Measurements from ENCODE around the gene TYW1.
"Not testable (repeated sequence)": the region's sequence is repeated elsewhere in the genome, so short reads cannot be mapped to it uniquely, and the experiment has no call there.

DNA sequence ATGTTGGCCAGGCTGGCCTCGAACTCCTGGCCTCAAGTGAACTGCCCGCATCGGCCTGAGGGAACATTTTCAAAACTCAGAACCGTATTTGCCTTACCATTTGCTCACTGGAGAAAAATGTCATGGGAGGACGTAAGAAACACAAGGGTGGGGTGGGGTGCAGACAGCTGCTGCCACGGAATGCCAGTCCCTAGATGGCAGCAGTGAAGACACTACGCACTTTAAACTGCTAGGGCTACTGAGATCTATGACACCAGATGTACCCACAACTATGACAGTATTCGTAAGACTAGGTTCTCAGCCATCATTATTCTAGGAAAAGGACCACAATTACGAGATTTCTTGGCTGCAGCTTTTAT is 2.0 kb upstream of the TYW1 start:
- TF ChIP-seq, protein P1, sequence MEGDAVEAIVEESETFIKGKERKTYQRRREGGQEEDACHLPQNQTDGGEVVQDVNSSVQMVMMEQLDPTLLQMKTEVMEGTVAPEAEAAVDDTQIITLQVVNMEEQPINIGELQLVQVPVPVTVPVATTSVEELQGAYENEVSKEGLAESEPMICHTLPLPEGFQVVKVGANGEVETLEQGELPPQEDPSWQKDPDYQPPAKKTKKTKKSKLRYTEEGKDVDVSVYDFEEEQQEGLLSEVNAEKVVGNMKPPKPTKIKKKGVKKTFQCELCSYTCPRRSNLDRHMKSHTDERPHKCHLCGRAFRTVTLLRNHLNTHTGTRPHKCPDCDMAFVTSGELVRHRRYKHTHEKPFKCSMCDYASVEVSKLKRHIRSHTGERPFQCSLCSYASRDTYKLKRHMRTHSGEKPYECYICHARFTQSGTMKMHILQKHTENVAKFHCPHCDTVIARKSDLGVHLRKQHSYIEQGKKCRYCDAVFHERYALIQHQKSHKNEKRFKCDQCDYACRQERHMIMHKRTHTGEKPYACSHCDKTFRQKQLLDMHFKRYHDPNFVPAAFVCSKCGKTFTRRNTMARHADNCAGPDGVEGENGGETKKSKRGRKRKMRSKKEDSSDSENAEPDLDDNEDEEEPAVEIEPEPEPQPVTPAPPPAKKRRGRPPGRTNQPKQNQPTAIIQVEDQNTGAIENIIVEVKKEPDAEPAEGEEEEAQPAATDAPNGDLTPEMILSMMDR (IDR thresholded peaks at IDR 0.05; ENCODE audit: control extremely low read depth in 1 of 3, insufficient read depth in 1 of 3, low read depth in 1 of 3, low read length in 3 of 3), result peak in 2 of 3 experiments; percentile 11 to 39; a peak in 3 of 4 replicates
- not testable (repeated sequence) for TF ChIP-seq CREB1 (IDR thresholded peaks at IDR 0.05); RFX5 (IDR thresholded peaks at IDR 0.05; ENCODE audit: borderline replicate concordance, low read depth, low read length); CBX5 (IDR thresholded peaks at IDR 0.05; ENCODE audit: low read depth, low read length); POLR2A (IDR thresholded peaks at IDR 0.05; ENCODE audit: control extremely low read depth in 1 of 2, low read depth in 2 of 2, low read length in 2 of 2)

Measured in H1 (cell line).